Right lobe of liver (tissue), 6 donors: ENCODE measurements around the gene MOGAT3. TPM values are rescaled to one million over a fixed set of nuclear protein-coding genes. Genes with fewer than 3 reads are reported as not detected.

ENCODE experiments used
- ATAC-seq, 4 donors: fragments of 200-7000 bp; cut with Tn5 transposase; one replicate each; pipeline ENCODE4 v1.9.1; 2020; ENCODE audit warnings: mild to moderate bottlenecking in 4 of 4, moderate library complexity in 4 of 4
- DNase-seq, 3 donors: peaks; one replicate each; pipeline ENCODE4 v3.0.0-alpha.2; 2020
- H3K27ac ChIP-seq, 3 donors: fragments of 200-600 bp; one replicate each; pipeline ENCODE4 v1.8.0; 2022
- H3K27me3 ChIP-seq, 2 donors: fragments of 200-600 bp; one replicate each; pipeline ENCODE4 v1.8.0; 2022
- H3K36me3 ChIP-seq, 4 donors: fragments of 200-600 bp; sonication (generic) in 1 of 4; one replicate each; pipeline versions ENCODE4 v1.5.1 to v1.8.0; 2017 to 2022; ENCODE audit warnings: control low read depth in 1 of 4
- H3K4me1 ChIP-seq, 4 donors: fragments of 200-600 bp; sonication (generic) in 1 of 4; one replicate each; pipeline versions ENCODE4 v1.5.1 to v1.8.0; 2017 to 2022; ENCODE audit warnings: control low read depth in 1 of 4
- H3K4me3 ChIP-seq, 3 donors: fragments of 200-600 bp; one replicate each; pipeline ENCODE4 v1.8.0; 2022
- H3K9me3 ChIP-seq, 4 donors: fragments of 200-600 bp; sonication (generic) in 1 of 4; one replicate each; pipeline versions ENCODE4 v1.5.1 to v1.8.0; 2017 to 2022; ENCODE audit warnings: control low read depth in 1 of 4
- CTCF ChIP-seq, 4 donors: fragments of 200-600 bp in 3 of 4; fragments of 450-650 bp in 1 of 4; IDR thresholded peaks; one replicate each; pipeline versions ENCODE4 v1.5.1 to v1.8.0; 2016 to 2022; ENCODE audit warnings: antibody characterized with exemption in 4 of 4, mild to moderate bottlenecking in 2 of 4
- POLR2A ChIP-seq: fragments of 450-650 bp; IDR thresholded peaks from one replicate; pipeline ENCODE4 v1.6.1; 2017; ENCODE audit warnings: antibody characterized with exemption, mild to moderate bottlenecking
- WGBS: methylation state at CpG from one replicate; pipeline ENCODE4 v1.1.6; 2018; ENCODE audit warnings: low coverage, low lambda C conversion rate; ENCODE audit not compliant: insufficient coverage; ENCODE audit errors: missing lambda C conversion rate; 5-methylcytosine and 5-hydroxymethylcytosine counted together
- intact Hi-C, 2 donors: fragments of 100-400 bp; cut with DNase I; formaldehyde crosslinking; loops; one replicate each; pipeline versions ENCODE4 v1.11.2 to v1.14.1; 2022
- total RNA-seq, 6 experiments: library from RNA; depleted of rRNA in 2 of 6; stranded (reverse); fragments of >200 nt in 2 of 6; fragmentation: NEBNext Ultra II Directional in 3 of 6; extraction: Animal tissue kit (Norgen Biotek cat#: 25700) in 3 of 6; gene quantifications; one replicate each; pipeline versions ENCODE4 v1.1.0 to v1.2.4, GENCODE V29; 2016 to 2023
- donor health status: DM: no; HTN: yes; CAD: no.
- donor health status: DM: no; HTN: no; CAD: no.
- donor health status: DM: no; HTN: no; CAD: no.
- donor health status: DM: no; HTN: yes; CAD: no.
- donor health status: DM: no; HTN: yes; CAD: no.

The MOGAT3 gene
- total RNA-seq, 6 experiments from 2014 or later = 8.4 to 28.6 (median 15.7) TPM

- peaks cover 0 to 53% (median 22%) of the 10 kb centered on the region in 4 donors for H3K36me3 ChIP-seq
- no peaks in the 10 kb centered on the region for H3K9me3 ChIP-seq
- intact Hi-C loops = no loop called here
- peaks cover 0 to 21% (median 7%) of the 10 kb centered on the region in 4 donors for H3K4me1 ChIP-seq
- H3K27me3 ChIP-seq = no peaks in the 10 kb centered on the region
- WGBS = 97% methylated on average over 13 of the region's 27 CpGs
- H3K4me3 ChIP-seq = no peak overlapping the region
- no peak for TF ChIP-seq CTCF (IDR thresholded peaks at IDR 0.05)
- TF ChIP-seq POLR2A = no peak
- DNase-seq (no peak), ATAC-seq (no peak)
- no peak overlapping the region for H3K27ac ChIP-seq
Observed at GRCh38 chr7:101222275-101222830, 21.5 kb upstream of the MOGAT3 start.

GRCh38 chr7:101220295-101220694 lies 19.5 kb upstream of the MOGAT3 start:
- intact Hi-C loops = no loop called here
- Histone ChIP-seq H3K27ac (peak overlapping the region; percentile 43 to 95 (median 89)), H3K36me3 (peaks cover 0 to 34% (median 18%) of the 10 kb centered on the region in 4 donors)

GRCh38 chr7:101218236-101219125 lies 17.6 kb upstream of the MOGAT3 start:
- Histone ChIP-seq H3K4me1 (peaks cover 0 to 44% (median 7%) of the 10 kb centered on the region in 4 donors), H3K36me3 (peaks cover 0 to 16% (median 8%) of the 10 kb centered on the region in 4 donors), H3K4me3 (peak overlapping the region; percentile 82 to 97 (median 85)), H3K9me3 (no peaks in the 10 kb centered on the region), H3K27ac (peak overlapping the region; percentile 89 to 95 (median 90)), H3K27me3 (no peaks in the 10 kb centered on the region)
- DNase-seq (no peak), ATAC-seq (peak; percentile 24 to 52 (median 34))
- intact Hi-C loops = no loop called here
- 3% methylated on average over 20 of the region's 26 CpGs for WGBS
- TF ChIP-seq POLR2A (no peak), CTCF (IDR thresholded peaks at IDR 0.05) (no peak)

More at GRCh38 chr7:101220295-101220694, 19.5 kb upstream of the MOGAT3 start:
- TF ChIP-seq POLR2A = no peak
- WGBS = 33% methylated on average over 5 of the region's 5 CpGs
- DNase-seq = peak; percentile 70 to 85 (median 84)
- Histone ChIP-seq H3K9me3 (no peaks in the 10 kb centered on the region), H3K27me3 (no peaks in the 10 kb centered on the region), H3K4me1 (peaks cover 0 to 35% (median 7%) of the 10 kb centered on the region in 4 donors), H3K4me3 (peak overlapping the region in 2 of 3 donors; percentile 85 to 97)
- ATAC-seq = peak; percentile 34 to 61 (median 40)

GRCh38 chr7:101217388-101218235 lies 16.8 kb upstream of the MOGAT3 start, which contains the start of the genes PLOD3 and ZNHIT1:
TSS of gene PLOD3 (minus strand) at chr7:101217581. CDS start at chr7:101217274, 307 bp downstream.
TSS of gene ZNHIT1 (plus strand) at chr7:101218165. CDS start at chr7:101218196, 31 bp downstream.
- H3K9me3 ChIP-seq = no peaks in the 10 kb centered on the region
- 1% methylated on average over 29 of the region's 57 CpGs for WGBS
- peak; percentile 82 to 92 (median 84) for ATAC-seq
- peaks cover 0 to 13% (median 4%) of the 10 kb centered on the region in 4 donors for H3K36me3 ChIP-seq
- peak; percentile 68 for TF ChIP-seq POLR2A
- TF ChIP-seq CTCF (IDR thresholded peaks at IDR 0.05) = peak; percentile 10 to 36 (median 24)
- peak within 1 kb of the TSS; percentile 82 to 97 (median 85) for H3K4me3 ChIP-seq
- H3K27me3 ChIP-seq = no peaks in the 10 kb centered on the region
- DNase-seq = peak; percentile 96 to 98 (median 97)
- peaks cover 0 to 44% (median 7%) of the 10 kb centered on the region in 4 donors for H3K4me1 ChIP-seq
- intact Hi-C loops = no loop called here
- peak within 1 kb of the TSS; percentile 89 to 95 (median 90) for H3K27ac ChIP-seq
